Right lobe of liver (tissue), 4 donors: ENCODE data around the gene CSH2.

Experiments used
- POLR2A ChIP-seq: fragments of 450-650 bp; IDR thresholded peaks from one replicate; pipeline ENCODE4 v1.6.1; 2017; ENCODE audit warnings: antibody characterized with exemption, mild to moderate bottlenecking
- TF ChIP-seq, protein P1 (sequence below), 4 donors: fragments of 200-600 bp in 3 of 4; fragments of 450-650 bp in 1 of 4; IDR thresholded peaks; one replicate each; pipeline versions ENCODE4 v1.5.1 to v1.8.0; 2016 to 2022; ENCODE audit warnings: antibody characterized with exemption in 4 of 4, mild to moderate bottlenecking in 2 of 4
- donor health status: DM: no; HTN: no; CAD: no.
- donor health status: DM: no; HTN: no; CAD: no.
- donor health status: DM: no; HTN: yes; CAD: no.

DNA sequence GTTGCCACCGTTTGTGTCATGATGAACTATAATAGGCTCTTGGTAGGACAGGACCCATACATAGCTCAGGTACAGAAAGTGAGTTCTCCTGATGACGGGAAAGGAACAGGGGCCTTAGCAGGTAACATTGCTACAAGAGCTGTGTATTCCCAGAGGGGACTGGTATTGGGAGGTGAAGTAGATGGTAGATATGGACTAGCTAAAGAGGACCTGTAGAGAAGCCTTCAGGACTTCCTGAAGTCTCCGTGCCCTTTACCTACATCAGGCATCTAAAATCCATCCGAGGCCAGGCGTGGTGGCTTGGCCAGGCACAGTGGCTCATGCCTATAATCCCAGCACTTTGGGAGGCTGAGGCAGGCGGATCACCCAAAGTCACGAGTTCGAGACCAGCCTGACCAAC, 18.3 kb downstream of the CSH2 start:
- TF ChIP-seq, protein P1, sequence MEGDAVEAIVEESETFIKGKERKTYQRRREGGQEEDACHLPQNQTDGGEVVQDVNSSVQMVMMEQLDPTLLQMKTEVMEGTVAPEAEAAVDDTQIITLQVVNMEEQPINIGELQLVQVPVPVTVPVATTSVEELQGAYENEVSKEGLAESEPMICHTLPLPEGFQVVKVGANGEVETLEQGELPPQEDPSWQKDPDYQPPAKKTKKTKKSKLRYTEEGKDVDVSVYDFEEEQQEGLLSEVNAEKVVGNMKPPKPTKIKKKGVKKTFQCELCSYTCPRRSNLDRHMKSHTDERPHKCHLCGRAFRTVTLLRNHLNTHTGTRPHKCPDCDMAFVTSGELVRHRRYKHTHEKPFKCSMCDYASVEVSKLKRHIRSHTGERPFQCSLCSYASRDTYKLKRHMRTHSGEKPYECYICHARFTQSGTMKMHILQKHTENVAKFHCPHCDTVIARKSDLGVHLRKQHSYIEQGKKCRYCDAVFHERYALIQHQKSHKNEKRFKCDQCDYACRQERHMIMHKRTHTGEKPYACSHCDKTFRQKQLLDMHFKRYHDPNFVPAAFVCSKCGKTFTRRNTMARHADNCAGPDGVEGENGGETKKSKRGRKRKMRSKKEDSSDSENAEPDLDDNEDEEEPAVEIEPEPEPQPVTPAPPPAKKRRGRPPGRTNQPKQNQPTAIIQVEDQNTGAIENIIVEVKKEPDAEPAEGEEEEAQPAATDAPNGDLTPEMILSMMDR (IDR thresholded peaks at IDR 0.05): no peak
- no peak for TF ChIP-seq POLR2A
